ENCODE data around the gene SRC.

DNA sequence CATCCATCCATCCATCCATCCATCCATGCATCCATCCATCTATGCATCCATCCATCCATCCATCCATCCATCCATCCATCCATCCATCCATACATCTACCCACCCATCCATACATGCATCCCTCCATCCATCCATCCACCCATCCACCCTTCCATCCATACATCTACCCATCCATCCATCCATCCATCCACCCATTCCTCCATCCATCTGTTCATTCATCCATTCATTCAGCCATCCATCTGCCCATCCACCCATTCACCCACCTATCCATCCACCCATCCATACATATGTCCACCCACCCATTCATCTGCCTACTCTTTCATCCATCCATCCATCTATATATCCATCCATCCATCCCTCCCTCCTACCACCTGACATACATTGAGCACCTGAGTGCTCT, 104.4 kb downstream of the SRC start:
- TF ChIP-seq SPI1 (IDR thresholded peaks at IDR 0.05; ENCODE audit: low read depth, low read length), result no peak
- TF ChIP-seq POLR2A (IDR thresholded peaks at IDR 0.05; ENCODE audit: low read depth, low read length), result no peak
- no peak for TF ChIP-seq POLR2AphosphoS5 (IDR thresholded peaks at IDR 0.05; ENCODE audit: low read depth, low read length)
- no peak for TF ChIP-seq PAX5 (IDR thresholded peaks at IDR 0.05; ENCODE audit: insufficient read depth, low read length, severe bottlenecking)
- TF ChIP-seq TAF1 (IDR thresholded peaks at IDR 0.05; ENCODE audit: low read depth, low read length), result no peak
